ENCODE data around the gene FAM237B.

GRCh38 chr7:90320014-90320413 lies 1.1 kb downstream of the FAM237B start:
- TF ChIP-seq CTCF (conservative IDR thresholded peaks at IDR 0.05; ENCODE audit: low read depth, low read length) (no peak), FOS (IDR thresholded peaks at IDR 0.05; ENCODE audit: low read depth, low read length) (no peak), MXI1 (IDR thresholded peaks at IDR 0.05; ENCODE audit: borderline replicate concordance, low read depth, low read length) (no peak), POLR2A (IDR thresholded peaks at IDR 0.05; ENCODE audit: low read depth, low read length) (no peak), RFX5 (IDR thresholded peaks at IDR 0.05; ENCODE audit: low read depth, low read length) (no peak), SMC3 (IDR thresholded peaks at IDR 0.05; ENCODE audit: low read depth, low read length) (no peak), RAD21 (IDR thresholded peaks at IDR 0.05; ENCODE audit: low read length) (no peak), ELK1 (IDR thresholded peaks at IDR 0.05; ENCODE audit: borderline replicate concordance, low read depth, low read length) (no peak), BHLHE40 (IDR thresholded peaks at IDR 0.05; ENCODE audit: low read depth, low read length) (no peak), RCOR1 (IDR thresholded peaks at IDR 0.05; ENCODE audit: insufficient replicate concordance, low read length) (no peak), MAFK (IDR thresholded peaks at IDR 0.05; ENCODE audit: low read depth, low read length) (no peak)
- TF ChIP-seq, protein P1, sequence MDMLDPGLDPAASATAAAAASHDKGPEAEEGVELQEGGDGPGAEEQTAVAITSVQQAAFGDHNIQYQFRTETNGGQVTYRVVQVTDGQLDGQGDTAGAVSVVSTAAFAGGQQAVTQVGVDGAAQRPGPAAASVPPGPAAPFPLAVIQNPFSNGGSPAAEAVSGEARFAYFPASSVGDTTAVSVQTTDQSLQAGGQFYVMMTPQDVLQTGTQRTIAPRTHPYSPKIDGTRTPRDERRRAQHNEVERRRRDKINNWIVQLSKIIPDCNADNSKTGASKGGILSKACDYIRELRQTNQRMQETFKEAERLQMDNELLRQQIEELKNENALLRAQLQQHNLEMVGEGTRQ (IDR thresholded peaks at IDR 0.05; ENCODE audit: low read depth, low read length): no peak
